HepG2 (cell line): ENCODE data around the gene SMYD4. TPM values are rescaled to one million over a fixed set of nuclear protein-coding genes. Genes with fewer than 3 reads are reported as not detected.

ENCODE experiments used
- FIP1L1 ChIP-seq: fragments of 200-400 bp; formaldehyde crosslinking; IDR thresholded peaks from 2 replicates; pipeline ENCODE4 v1.6.1; 2018; ENCODE audit warnings: low read depth, mild to moderate bottlenecking, low read length, moderate library complexity, borderline replicate concordance; ENCODE audit not compliant: insufficient read depth
- KMT2B ChIP-seq: IDR thresholded peaks from 2 replicates; pipeline ENCODE4 v1.6.1; 2016; ENCODE audit warnings: missing genetic modification reagents, missing compliant biosample characterization
- MAFF ChIP-seq: IDR thresholded peaks from 2 replicates; pipeline ENCODE4 v1.6.1; 2011; ENCODE audit warnings: low read depth, low read length, improper control_type of control experiment
- U2AF1 ChIP-seq: fragments of 200-400 bp; formaldehyde crosslinking; optimal IDR thresholded peaks from 2 replicates; pipeline ENCODE3; 2017; ENCODE audit warnings: mild to moderate bottlenecking, low read depth, low read length
- YEATS2 ChIP-seq: sonication (generic); formaldehyde crosslinking; IDR thresholded peaks from 2 replicates; pipeline ENCODE4 v1.4.0; 2020; ENCODE audit warnings: missing genetic modification reagents, borderline replicate concordance
- ZFP36 ChIP-seq: fragments of 150-350 bp; IDR thresholded peaks from 2 replicates; pipeline ENCODE4 v1.6.1; 2018; ENCODE audit warnings: borderline replicate concordance, low read length, low read depth; ENCODE audit not compliant: partially characterized antibody
- ZMYM3 ChIP-seq: sonication (generic); formaldehyde crosslinking; IDR thresholded peaks from 2 replicates; pipeline ENCODE4 v1.5.1; 2020; ENCODE audit warnings: mild to moderate bottlenecking, missing genetic modification reagents
- ZNF572 ChIP-seq: sonication (generic); formaldehyde crosslinking; IDR thresholded peaks from 2 replicates; pipeline ENCODE4 v1.5.1; 2020; ENCODE audit warnings: mild to moderate bottlenecking, missing genetic modification reagents
- ZNF841 ChIP-seq: sonication (generic); formaldehyde crosslinking; IDR thresholded peaks from 2 replicates; pipeline ENCODE4 v1.8.1; 2023; ENCODE audit warnings: missing genetic modification reagents, borderline replicate concordance
- ZZZ3 ChIP-seq: sonication (generic); formaldehyde crosslinking; IDR thresholded peaks from 2 replicates; pipeline ENCODE4 v1.4.0; 2020; ENCODE audit warnings: missing genetic modification reagents, mild to moderate bottlenecking, borderline replicate concordance
- polyA plus RNA-seq, 8 experiments: library from polyadenylated mRNA; depleted of rRNA in 3 of 8; stranded (reverse) in 7 of 8; unstranded in 1 of 8; fragments of >200 nt; fragmentation: Illumina TruSeq in 4 of 8; extraction: Trizol in 4 of 8; gene quantifications; 2 replicates each; pipeline versions ENCODE4 v1.2.1 to v1.2.3, GENCODE V29; 2011 to 2016; ENCODE audit warnings: low read depth in 4 of 8, missing spikeins in 1 of 8, mixed read lengths in 1 of 8; ENCODE audit not compliant: insufficient read depth in 1 of 8
- total RNA-seq, 5 experiments: library from RNA; depleted of rRNA; stranded (reverse); fragments of >200 nt; fragmentation: Illumina TruSeq; extraction: Trizol; gene quantifications; 2 replicates each; pipeline ENCODE4 v1.2.3, GENCODE V29; 2016; ENCODE audit warnings: low read depth in 1 of 5
- TF ChIP-seq, protein P1 (sequence below): sonication (generic); formaldehyde crosslinking; IDR thresholded peaks from 2 replicates; pipeline ENCODE4 v1.4.0; 2020; ENCODE audit warnings: mild to moderate bottlenecking, missing genetic modification reagents, borderline replicate concordance
- TF ChIP-seq, protein P2 (sequence below): sonication (generic); IDR thresholded peaks from 2 replicates; pipeline ENCODE4 v1.6.1; 2016; ENCODE audit warnings: low read depth, borderline replicate concordance
- TF ChIP-seq, protein P3 (sequence below): sonication (generic); formaldehyde crosslinking; IDR thresholded peaks from 2 replicates; pipeline ENCODE4 v1.5.0; 2020; ENCODE audit warnings: missing genetic modification reagents, mild to moderate bottlenecking, borderline replicate concordance

The SMYD4 gene
- total and polyA plus RNA-seq, 2 of the 13 experiments (the other 11 are each of a cell fraction or from before 2014, with no cell fraction given) = 7.4 to 11.3 TPM

DNA sequence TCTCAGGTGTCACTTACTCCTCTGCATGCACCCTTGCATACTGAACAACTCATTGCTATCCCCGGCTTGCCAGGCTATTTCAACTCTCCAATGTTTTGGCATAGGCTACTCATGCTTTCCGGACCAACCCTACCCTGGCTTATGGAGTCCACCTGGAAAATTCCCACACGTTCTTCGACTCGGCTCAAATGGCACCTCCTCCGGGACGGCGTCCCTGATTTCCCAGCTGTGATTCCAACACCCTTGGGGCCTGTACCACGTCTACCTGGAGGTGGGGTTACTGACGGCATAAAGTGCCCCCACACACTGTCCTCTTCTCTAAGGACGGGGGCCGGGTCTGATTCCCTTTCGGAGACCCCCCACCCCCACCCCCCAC lies 498 bp downstream of the SMYD4 start (continued):
- TF ChIP-seq, protein P1, sequence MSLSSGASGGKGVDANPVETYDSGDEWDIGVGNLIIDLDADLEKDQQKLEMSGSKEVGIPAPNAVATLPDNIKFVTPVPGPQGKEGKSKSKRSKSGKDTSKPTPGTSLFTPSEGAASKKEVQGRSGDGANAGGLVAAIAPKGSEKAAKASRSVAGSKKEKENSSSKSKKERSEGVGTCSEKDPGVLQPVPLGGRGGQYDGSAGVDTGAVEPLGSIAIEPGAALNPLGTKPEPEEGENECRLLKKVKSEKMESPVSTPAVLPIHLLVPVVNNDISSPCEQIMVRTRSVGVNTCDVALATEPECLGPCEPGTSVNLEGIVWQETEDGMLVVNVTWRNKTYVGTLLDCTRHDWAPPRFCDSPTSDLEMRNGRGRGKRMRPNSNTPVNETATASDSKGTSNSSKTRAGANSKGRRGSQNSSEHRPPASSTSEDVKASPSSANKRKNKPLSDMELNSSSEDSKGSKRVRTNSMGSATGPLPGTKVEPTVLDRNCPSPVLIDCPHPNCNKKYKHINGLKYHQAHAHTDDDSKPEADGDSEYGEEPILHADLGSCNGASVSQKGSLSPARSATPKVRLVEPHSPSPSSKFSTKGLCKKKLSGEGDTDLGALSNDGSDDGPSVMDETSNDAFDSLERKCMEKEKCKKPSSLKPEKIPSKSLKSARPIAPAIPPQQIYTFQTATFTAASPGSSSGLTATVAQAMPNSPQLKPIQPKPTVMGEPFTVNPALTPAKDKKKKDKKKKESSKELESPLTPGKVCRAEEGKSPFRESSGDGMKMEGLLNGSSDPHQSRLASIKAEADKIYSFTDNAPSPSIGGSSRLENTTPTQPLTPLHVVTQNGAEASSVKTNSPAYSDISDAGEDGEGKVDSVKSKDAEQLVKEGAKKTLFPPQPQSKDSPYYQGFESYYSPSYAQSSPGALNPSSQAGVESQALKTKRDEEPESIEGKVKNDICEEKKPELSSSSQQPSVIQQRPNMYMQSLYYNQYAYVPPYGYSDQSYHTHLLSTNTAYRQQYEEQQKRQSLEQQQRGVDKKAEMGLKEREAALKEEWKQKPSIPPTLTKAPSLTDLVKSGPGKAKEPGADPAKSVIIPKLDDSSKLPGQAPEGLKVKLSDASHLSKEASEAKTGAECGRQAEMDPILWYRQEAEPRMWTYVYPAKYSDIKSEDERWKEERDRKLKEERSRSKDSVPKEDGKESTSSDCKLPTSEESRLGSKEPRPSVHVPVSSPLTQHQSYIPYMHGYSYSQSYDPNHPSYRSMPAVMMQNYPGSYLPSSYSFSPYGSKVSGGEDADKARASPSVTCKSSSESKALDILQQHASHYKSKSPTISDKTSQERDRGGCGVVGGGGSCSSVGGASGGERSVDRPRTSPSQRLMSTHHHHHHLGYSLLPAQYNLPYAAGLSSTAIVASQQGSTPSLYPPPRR (CRISPR knock-in tag) = no peak
- no peak for TF ChIP-seq U2AF1
- TF ChIP-seq ZNF841 = no peak
- no peak for TF ChIP-seq KMT2B (CRISPR knock-in tag)
- TF ChIP-seq, protein P2, sequence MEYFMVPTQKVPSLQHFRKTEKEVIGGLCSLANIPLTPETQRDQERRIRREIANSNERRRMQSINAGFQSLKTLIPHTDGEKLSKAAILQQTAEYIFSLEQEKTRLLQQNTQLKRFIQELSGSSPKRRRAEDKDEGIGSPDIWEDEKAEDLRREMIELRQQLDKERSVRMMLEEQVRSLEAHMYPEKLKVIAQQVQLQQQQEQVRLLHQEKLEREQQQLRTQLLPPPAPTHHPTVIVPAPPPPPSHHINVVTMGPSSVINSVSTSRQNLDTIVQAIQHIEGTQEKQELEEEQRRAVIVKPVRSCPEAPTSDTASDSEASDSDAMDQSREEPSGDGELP = peak; percentile 30; the same call in 1 of the 2 replicates
- no peak for TF ChIP-seq YEATS2 (CRISPR knock-in tag)
- no peak for TF ChIP-seq ZNF572 (CRISPR knock-in tag)
- TF ChIP-seq, protein P3, sequence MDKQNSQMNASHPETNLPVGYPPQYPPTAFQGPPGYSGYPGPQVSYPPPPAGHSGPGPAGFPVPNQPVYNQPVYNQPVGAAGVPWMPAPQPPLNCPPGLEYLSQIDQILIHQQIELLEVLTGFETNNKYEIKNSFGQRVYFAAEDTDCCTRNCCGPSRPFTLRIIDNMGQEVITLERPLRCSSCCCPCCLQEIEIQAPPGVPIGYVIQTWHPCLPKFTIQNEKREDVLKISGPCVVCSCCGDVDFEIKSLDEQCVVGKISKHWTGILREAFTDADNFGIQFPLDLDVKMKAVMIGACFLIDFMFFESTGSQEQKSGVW (CRISPR knock-in tag) = no peak
- peak; percentile 99 for TF ChIP-seq ZFP36
- TF ChIP-seq ZZZ3 (CRISPR knock-in tag) = no peak
- TF ChIP-seq ZMYM3 (CRISPR knock-in tag) = peak; percentile 95
- TF ChIP-seq MAFF = no peak
- TF ChIP-seq FIP1L1 = no peak
